OCI-LY7 (cell line): Measurements from ENCODE around the gene BLTP2. TPM values are rescaled to one million over a fixed set of nuclear protein-coding genes. Genes with fewer than 3 reads are reported as not detected.

ENCODE experiments used
- BruUV-seq: library from RNA; stranded (reverse); fragments of 400-500 nt; replicated peaks from 2 replicates; lab custom pipeline; 2021; lab: Mats Ljungman, UMichigan
- CTCF ChIA-PET: fragments of 300-600 bp; sonication (Branson Sonifier 250); formaldehyde crosslinking; loops from one replicate; lab custom pipeline; 2022; ENCODE audit warnings: antibody characterized with exemption; ENCODE audit not compliant: unreplicated experiment; lab: Charles Lee
- POLR2A ChIA-PET: fragments of 300-600 bp; sonication (Branson Sonifier 250); formaldehyde crosslinking; loops from one replicate; lab custom pipeline; 2022; ENCODE audit warnings: antibody characterized with exemption; lab: Charles Lee
- DNase-seq: peaks from one replicate; pipeline ENCODE4 v3.0.0-alpha.2; 2015; ENCODE audit warnings: low spot score
- H2AFZ ChIP-seq: fragments of 200-600 bp; sonication (generic), shearing (Covaris generic); 2 replicates; pipeline ENCODE4 v1.6.1; 2014; ENCODE audit warnings: mild to moderate bottlenecking, antibody characterized with exemption, low read length, moderate library complexity
- H3K27ac ChIP-seq: fragments of 200-600 bp; sonication (generic); 2 replicates; pipeline ENCODE4 v1.5.1; 2014; ENCODE audit warnings: mixed run types, low read depth, mild to moderate bottlenecking, moderate library complexity, low read length, inconsistent platforms; ENCODE audit not compliant: poor library complexity, severe bottlenecking
- H3K36me3 ChIP-seq: fragments of 200-600 bp; sonication (generic); 2 replicates; pipeline ENCODE4 v1.6.1; 2014; ENCODE audit warnings: mild to moderate bottlenecking, antibody characterized with exemption, low read length, moderate library complexity, mixed read lengths; ENCODE audit not compliant: insufficient read depth
- H3K4me1 ChIP-seq: fragments of 200-600 bp; sonication (generic); 2 replicates; pipeline ENCODE4 v1.5.1; 2014; ENCODE audit warnings: mild to moderate bottlenecking, low read length; ENCODE audit not compliant: insufficient read depth, poor library complexity, severe bottlenecking
- H3K4me2 ChIP-seq: fragments of 200-600 bp; sonication (generic); 2 replicates; pipeline ENCODE4 v1.6.1; 2014; ENCODE audit warnings: mild to moderate bottlenecking, low read length
- H3K4me3 ChIP-seq: fragments of 200-600 bp; sonication (generic); 2 replicates; pipeline ENCODE4 v1.5.1; 2014; ENCODE audit warnings: mild to moderate bottlenecking, low read depth, low read length; ENCODE audit not compliant: poor library complexity, severe bottlenecking
- H3K79me2 ChIP-seq: fragments of 200-600 bp; sonication (generic); 2 replicates; pipeline ENCODE4 v1.6.1; 2016; ENCODE audit warnings: low read depth, mild to moderate bottlenecking, low read length, moderate library complexity, mixed read lengths; ENCODE audit not compliant: insufficient read depth
- H3K9me2 ChIP-seq: fragments of 200-600 bp; sonication (generic); 2 replicates; pipeline ENCODE4 v1.6.1; 2016; ENCODE audit warnings: mild to moderate bottlenecking, low read length, mixed read lengths; ENCODE audit not compliant: insufficient read depth
- H3K9me3 ChIP-seq: fragments of 200-600 bp; sonication (generic); 2 replicates; pipeline ENCODE4 v1.6.1; 2014; ENCODE audit warnings: mild to moderate bottlenecking, mixed run types, low read length, mixed read lengths
- H4K20me1 ChIP-seq: fragments of 200-600 bp; sonication (generic); 2 replicates; pipeline ENCODE4 v1.6.1; 2014; ENCODE audit warnings: mild to moderate bottlenecking, antibody characterized with exemption, low read length, moderate library complexity, mixed read lengths; ENCODE audit not compliant: insufficient read depth
- CTCF ChIP-seq: fragments of 200-600 bp; sonication (generic); conservative IDR thresholded peaks from 2 replicates; pipeline ENCODE4 v1.5.1; 2014; ENCODE audit warnings: mild to moderate bottlenecking, antibody characterized with exemption, low read length, moderate library complexity, mixed read lengths
- EZH2phosphoT487 ChIP-seq: fragments of 200-600 bp; sonication (generic); IDR thresholded peaks from 2 replicates; pipeline ENCODE4 v1.6.1; 2018; ENCODE audit warnings: low read depth, borderline replicate concordance, mild to moderate bottlenecking, mixed run types, antibody characterized with exemption, low read length, moderate library complexity, mixed read lengths
- intact Hi-C: fragments of 100-400 bp; cut with micrococcal nuclease; formaldehyde crosslinking; loops from one replicate; pipeline ENCODE4 v1.10.0; 2022; ENCODE audit not compliant: unreplicated experiment
- total RNA-seq, 2 experiments: library from RNA; depleted of rRNA in 1 of 2; stranded (reverse); fragments of >200 nt in 1 of 2; shearing (Covaris generic) in 1 of 2; gene quantifications; 2 replicates each; pipeline ENCODE4 v1.2.3, GENCODE V29; 2014 to 2022

Gene BLTP2
- total RNA-seq, 2 experiments from 2014 or later = 147 to 185 TPM

- H3K4me2 ChIP-seq = no peak overlapping the region
- TF ChIP-seq CTCF = no peak
- no peak for TF ChIP-seq EZH2phosphoT487
- BruUV-seq = no TSS peak
- H3K9me3 ChIP-seq = no peaks in the 10 kb centered on the region
- ChIA-PET POLR2A (no interaction called here), CTCF (no interaction called here)
- H3K79me2 ChIP-seq = no peaks in the 10 kb centered on the region
- no peak for DNase-seq
- H3K27ac ChIP-seq = no peak overlapping the region
- no peak overlapping the region for H3K4me3 ChIP-seq
- H3K4me1 ChIP-seq = peaks cover 13% of the 10 kb centered on the region
- H3K9me2 ChIP-seq = no peaks in the 10 kb centered on the region
- no peaks in the 10 kb centered on the region for H4K20me1 ChIP-seq
- intact Hi-C loops = loop anchor here (10.0 kb wide), 1 partner anchor 63 kb away; no protein-coding TSS in a partner anchor
- H2AFZ ChIP-seq = no peak overlapping the region
- H3K36me3 ChIP-seq = peaks cover 97% of the 10 kb centered on the region
Observed at GRCh38 chr17:28622186-28622585, 22.8 kb downstream of the BLTP2 start.

DNA sequence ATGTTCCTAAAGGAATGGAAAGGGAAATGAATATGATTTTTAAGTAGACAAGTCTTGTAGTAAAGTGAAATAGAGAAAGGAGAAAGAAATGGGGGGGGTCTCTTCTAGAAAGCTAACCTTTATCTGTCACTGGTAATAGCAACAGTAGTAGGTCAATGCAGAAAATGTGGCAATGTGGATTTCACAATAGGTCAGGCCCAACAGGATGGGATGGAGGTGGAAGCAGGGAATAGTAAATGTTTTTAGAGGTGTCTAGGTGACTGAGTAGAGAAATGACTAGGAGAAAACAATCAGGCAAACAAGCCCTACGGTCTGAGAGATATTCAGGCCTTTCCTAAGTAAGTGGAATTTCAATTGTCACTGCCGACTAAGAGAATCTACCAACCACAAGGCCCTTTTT, 24.9 kb downstream of the BLTP2 start:
- ChIA-PET CTCF (interaction anchor here (1.1 kb wide), 1 partner anchor 24 kb away, joined by 3 read pairs; no protein-coding TSS in a partner anchor), POLR2A (interaction anchor here (0.7 to 1.7 kb wide), 3 partner anchors 22 to 144 kb away, joined by 3 to 7 read pairs (median 4); partner anchors contain the start of genes SDF2 and SUPT6H)
- Histone ChIP-seq H3K79me2 (no peaks in the 10 kb centered on the region), H3K4me3 (no peak overlapping the region), H3K36me3 (peaks cover 99% of the 10 kb centered on the region), H3K9me3 (no peaks in the 10 kb centered on the region), H3K4me2 (no peak overlapping the region), H3K27ac (no peak overlapping the region), H2AFZ (no peak overlapping the region), H3K4me1 (peaks cover 22% of the 10 kb centered on the region), H4K20me1 (no peaks in the 10 kb centered on the region), H3K9me2 (no peaks in the 10 kb centered on the region)
- no TSS peak for BruUV-seq
- no peak for DNase-seq
- intact Hi-C loops = loop anchor here (10.0 kb wide), 1 partner anchor 65 kb away; no protein-coding TSS in a partner anchor
- TF ChIP-seq CTCF (no peak), EZH2phosphoT487 (no peak)

GRCh38 chr17:28618464-28618863, 26.5 kb downstream of the BLTP2 start:
- Histone ChIP-seq H4K20me1 (no peaks in the 10 kb centered on the region), H2AFZ (no peak overlapping the region), H3K4me2 (no peak overlapping the region), H3K4me1 (peaks cover 13% of the 10 kb centered on the region), H3K79me2 (no peaks in the 10 kb centered on the region), H3K36me3 (peaks cover 99% of the 10 kb centered on the region), H3K9me2 (no peaks in the 10 kb centered on the region), H3K27ac (no peak overlapping the region), H3K4me3 (no peak overlapping the region), H3K9me3 (no peaks in the 10 kb centered on the region)
- TF ChIP-seq EZH2phosphoT487 = no peak
- no peak for TF ChIP-seq CTCF
- DNase-seq = no peak
- ChIA-PET POLR2A (interaction anchor here (0.5 to 1.7 kb wide), 4 partner anchors 9 to 92 kb away, joined by 3 to 7 read pairs (median 6); no protein-coding TSS in a partner anchor), CTCF (no interaction called here)
- no TSS peak for BruUV-seq
- intact Hi-C loops = no loop called here
